Panc1 (cell line): ENCODE data around the gene DGKD.

Source experiments
- CTCF ChIP-seq: fragments of 450-650 bp; IDR thresholded peaks from 2 replicates; pipeline ENCODE4 v1.5.1; 2017; ENCODE audit warnings: mild to moderate bottlenecking
- POLR2AphosphoS5 ChIP-seq: IDR thresholded peaks from 2 replicates; pipeline ENCODE4 v1.6.1; 2012; ENCODE audit warnings: mild to moderate bottlenecking, low read depth, low read length, moderate library complexity
- REST ChIP-seq, 2 experiments: IDR thresholded peaks; 2 replicates each; pipeline ENCODE4 v1.6.1; 2011 to 2012; ENCODE audit warnings: low read depth in 2 of 2, control low read depth in 1 of 2, low read length in 1 of 2, mild to moderate bottlenecking in 1 of 2, moderate library complexity in 1 of 2; ENCODE audit not compliant: insufficient read depth in 1 of 2
- SIN3A ChIP-seq: IDR thresholded peaks from 2 replicates; pipeline ENCODE4 v1.6.1; 2012; ENCODE audit warnings: low read depth, mild to moderate bottlenecking, low read length, moderate library complexity, borderline replicate concordance; ENCODE audit not compliant: insufficient read depth
- TCF7L2 ChIP-seq: IDR thresholded peaks from 2 replicates; pipeline ENCODE4 v1.6.1; 2011; ENCODE audit warnings: mild to moderate bottlenecking, low read depth, low read length, inconsistent platforms

GRCh38 chr2:233321166-233321565, 33.1 kb upstream of the DGKD start:
- TF ChIP-seq SIN3A (no peak), CTCF (no peak), POLR2AphosphoS5 (no peak), REST (IDR thresholded peaks at IDR 0.05; ENCODE audit: insufficient read depth in 1 of 2, low read depth in 2 of 2, low read length in 1 of 2) (no peak), TCF7L2 (no peak)
